GM12892 (cell line): ENCODE data around the gene TIMM10.

Experiments used
- POLR2A ChIP-seq: IDR thresholded peaks from 2 replicates; pipeline ENCODE4 v1.6.1; 2011; ENCODE audit warnings: low read depth, low read length, control low read depth
- POLR2AphosphoS5 ChIP-seq: IDR thresholded peaks from 2 replicates; pipeline ENCODE4 v1.6.1; 2011; ENCODE audit warnings: low read depth, low read length, control low read depth
- TAF1 ChIP-seq: IDR thresholded peaks from 2 replicates; pipeline ENCODE4 v1.6.1; 2011; ENCODE audit warnings: low read depth, mild to moderate bottlenecking, control low read depth, low read length, borderline replicate concordance

DNA sequence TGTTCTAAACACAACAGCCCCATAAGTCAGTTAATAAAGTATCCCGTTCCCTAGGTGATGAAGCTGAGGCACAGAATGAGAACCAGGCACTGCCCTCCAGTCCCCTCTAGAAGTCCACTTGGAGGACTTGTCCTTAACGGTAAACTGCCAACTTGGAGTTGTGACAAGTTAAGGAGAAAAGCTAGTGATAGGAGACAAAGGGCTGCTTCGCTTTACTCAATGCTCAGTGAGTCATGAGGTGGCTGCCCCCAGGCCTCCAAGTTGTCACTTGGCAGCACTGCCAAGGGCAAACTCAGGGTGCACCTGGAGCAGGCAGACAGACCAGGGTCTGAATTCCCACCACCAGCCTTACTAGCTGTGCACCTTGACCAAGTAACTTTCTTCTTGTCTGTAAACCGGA, 28.6 kb downstream of the TIMM10 start:
- no peak for TF ChIP-seq POLR2A
- no peak for TF ChIP-seq POLR2AphosphoS5
- no peak for TF ChIP-seq TAF1
